ENCODE measurements around the gene UCK2. TPM values are rescaled to one million over a fixed set of nuclear protein-coding genes. Genes with fewer than 3 reads are reported as not detected.

The UCK2 gene
- total and polyA plus RNA-seq, 9 of the 15 experiments (the other 6 are each of a cell fraction or from before 2014, with no cell fraction given): 71.6 to 145 (median 95.8) TPM

DNA sequence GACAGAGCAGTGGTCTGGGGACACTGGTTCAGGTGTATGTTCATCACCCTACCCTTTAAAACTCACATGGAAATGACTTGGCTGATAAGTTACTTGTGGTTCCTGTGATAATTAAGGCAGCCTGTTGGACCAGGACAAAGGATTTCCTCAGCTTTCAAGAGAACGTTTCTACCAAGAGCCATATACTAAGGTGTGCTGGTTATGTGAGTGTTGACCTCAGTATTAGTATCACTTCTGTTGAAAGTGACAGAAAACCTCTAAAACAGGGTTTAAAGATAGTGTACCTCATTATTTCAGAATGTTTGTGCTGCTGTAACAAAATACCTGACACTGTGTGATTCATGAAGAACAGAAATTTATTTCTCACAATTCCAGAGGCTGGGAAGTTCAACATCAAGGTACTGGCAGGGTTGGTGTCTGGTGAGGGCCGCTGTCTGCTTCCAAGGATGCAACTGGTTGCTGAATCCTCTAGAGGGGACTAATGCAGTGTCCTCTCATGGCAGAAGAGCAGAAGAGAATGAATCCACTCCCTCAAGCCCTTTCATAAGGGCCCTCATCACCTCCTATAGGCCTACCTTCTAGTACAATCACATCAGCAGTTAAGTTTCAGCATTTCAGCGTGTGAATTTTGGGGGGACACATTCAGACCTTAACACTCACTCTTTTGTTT lies 54.9 kb downstream of the UCK2 start:
- no peaks in the 10 kb centered on the region for H3K9me1 ChIP-seq (ENCODE audit: control insufficient read depth, insufficient read depth, low read length)
- H2AFZ ChIP-seq (ENCODE audit: low read depth, low read length): no peak overlapping the region
- H3K27me3 ChIP-seq (ENCODE audit: control insufficient read depth in 2 of 2, insufficient read depth in 2 of 2, low read length in 2 of 2): no peaks in the 10 kb centered on the region
- POLR2A ChIA-PET: interaction anchor here (0.9 to 3.3 kb wide), 6 partner anchors 11 to 116 kb away, joined by 3 to 10 read pairs (median 3); no protein-coding TSS in a partner anchor
- no peak overlapping the region for H3K27ac ChIP-seq (ENCODE audit: extremely low read depth, low read depth, low read length)
- H3K4me2 ChIP-seq (ENCODE audit: insufficient read depth, low read length): no peak overlapping the region
- no peaks in the 10 kb centered on the region; a peak in 1 of 5 replicates for H3K4me1 ChIP-seq (replicated peaks in 1 of 2; ENCODE audit: control insufficient read depth in 2 of 2, insufficient read depth in 2 of 2, low read length in 2 of 2)
- peaks cover 94% of the 10 kb centered on the region for H3K79me2 ChIP-seq (ENCODE audit: control insufficient read depth, insufficient read depth, low read length)
- peaks cover 17% of the 10 kb centered on the region; the same call in 1 of the 2 replicates for H4K20me1 ChIP-seq (replicated peaks; ENCODE audit: control insufficient read depth, insufficient read depth, low read length)
- ATAC-seq (peak; percentile 46), DNase-seq (ENCODE audit: extremely low read depth in 1 of 4, low spot score in 3 of 4) (no peak), FAIRE-seq (no peak)
- in situ Hi-C loops (cut with MboI): no loop called here
- peaks cover 10% of the 10 kb centered on the region; the same call in 2 of the 3 replicates for H3K36me3 ChIP-seq (ENCODE audit: control insufficient read depth, insufficient read depth, low read length)
- no peak overlapping the region for H3K4me3 ChIP-seq
- H3K9me3 ChIP-seq (replicated peaks; ENCODE audit: control insufficient read depth, insufficient read depth, low read depth, low read length): 0 out of 2 replicates have a peak, but pooled peaks cover 1% of the 10 kb centered on the region
- 81% methylated on average over 3 of the region's 3 CpGs for WGBS (ENCODE audit: insufficient coverage, low coverage, missing lambda C conversion rate)
- CTCF ChIA-PET (ENCODE audit: low intra/inter-chr PET ratio): no interaction called here
- TF ChIP-seq, protein P1, sequence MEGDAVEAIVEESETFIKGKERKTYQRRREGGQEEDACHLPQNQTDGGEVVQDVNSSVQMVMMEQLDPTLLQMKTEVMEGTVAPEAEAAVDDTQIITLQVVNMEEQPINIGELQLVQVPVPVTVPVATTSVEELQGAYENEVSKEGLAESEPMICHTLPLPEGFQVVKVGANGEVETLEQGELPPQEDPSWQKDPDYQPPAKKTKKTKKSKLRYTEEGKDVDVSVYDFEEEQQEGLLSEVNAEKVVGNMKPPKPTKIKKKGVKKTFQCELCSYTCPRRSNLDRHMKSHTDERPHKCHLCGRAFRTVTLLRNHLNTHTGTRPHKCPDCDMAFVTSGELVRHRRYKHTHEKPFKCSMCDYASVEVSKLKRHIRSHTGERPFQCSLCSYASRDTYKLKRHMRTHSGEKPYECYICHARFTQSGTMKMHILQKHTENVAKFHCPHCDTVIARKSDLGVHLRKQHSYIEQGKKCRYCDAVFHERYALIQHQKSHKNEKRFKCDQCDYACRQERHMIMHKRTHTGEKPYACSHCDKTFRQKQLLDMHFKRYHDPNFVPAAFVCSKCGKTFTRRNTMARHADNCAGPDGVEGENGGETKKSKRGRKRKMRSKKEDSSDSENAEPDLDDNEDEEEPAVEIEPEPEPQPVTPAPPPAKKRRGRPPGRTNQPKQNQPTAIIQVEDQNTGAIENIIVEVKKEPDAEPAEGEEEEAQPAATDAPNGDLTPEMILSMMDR (IDR thresholded peaks at IDR 0.05 in 2 of 3, conservative IDR thresholded peaks at IDR 0.05 in 1 of 3; ENCODE audit: insufficient read depth in 2 of 3, low read depth in 1 of 3, low read length in 3 of 3): 0 out of 6 replicates have a peak, but pooled peaks of 1 of the 3 experiments have one; percentile 10
- TF ChIP-seq DNMT1 (IDR thresholded peaks at IDR 0.05): no peak
- no peak for TF ChIP-seq GATA2 (CRISPR knock-in tag; IDR thresholded peaks at IDR 0.05)
- intact Hi-C loops (cut with micrococcal nuclease): no loop called here
- no peak overlapping the region for H3K9ac ChIP-seq (ENCODE audit: insufficient read depth in 1 of 2, low read depth in 2 of 2, low read length in 2 of 2)
- no TSS peak for BruUV-seq (replicated peaks)

Data from K562 (cell line).